K562 (cell line): ENCODE data around the gene RNF151. TPM values are rescaled to one million over a fixed set of nuclear protein-coding genes. Genes with fewer than 3 reads are reported as not detected.
A peak's percentile ranks its signal among the peaks of the same experiment; 100 is the strongest.

Experiments used
- CBX1 ChIP-seq: sonication (generic); IDR thresholded peaks from 2 replicates; pipeline ENCODE4 v1.6.1; 2016; ENCODE audit warnings: antibody characterized with exemption, low read depth, mild to moderate bottlenecking
- CSDE1 ChIP-seq, 2 experiments: fragments of 450-650 bp; IDR thresholded peaks; 2 replicates each; pipeline ENCODE4 v1.6.1; 2016; ENCODE audit warnings: mild to moderate bottlenecking in 1 of 2
- DDX20 ChIP-seq: fragments of 450-650 bp; IDR thresholded peaks from 2 replicates; pipeline ENCODE4 v1.6.1; 2016; ENCODE audit warnings: missing genetic modification characterization, low read depth, mild to moderate bottlenecking, missing compliant biosample characterization, moderate library complexity
- ETV6 ChIP-seq, 3 experiments: fragments of 150-350 bp in 1 of 3; sonication (generic) in 1 of 3; formaldehyde crosslinking in 1 of 3; IDR thresholded peaks; 2 replicates each; pipeline versions ENCODE4 v1.6.1 to v1.8.0; 2014 to 2022; ENCODE audit warnings: borderline replicate concordance in 2 of 3, low read depth in 2 of 3, antibody characterized with exemption in 1 of 3, low read length in 1 of 3, mild to moderate bottlenecking in 1 of 3, missing genetic modification reagents in 1 of 3
- EWSR1 ChIP-seq: fragments of 450-650 bp; IDR thresholded peaks from 2 replicates; pipeline ENCODE4 v1.6.1; 2018; ENCODE audit warnings: borderline replicate concordance, mild to moderate bottlenecking, low read depth, moderate library complexity; ENCODE audit not compliant: partially characterized antibody
- HNRNPL ChIP-seq: fragments of 200-400 bp; formaldehyde crosslinking; IDR thresholded peaks from 2 replicates; pipeline ENCODE4 v1.6.1; 2017; ENCODE audit warnings: low read depth, mild to moderate bottlenecking, low read length
- HNRNPUL1 ChIP-seq: fragments of 200-400 bp; formaldehyde crosslinking; IDR thresholded peaks from 2 replicates; pipeline ENCODE4 v1.6.1; 2017; ENCODE audit warnings: low read length
- ILF3 ChIP-seq: fragments of 450-650 bp; IDR thresholded peaks from 2 replicates; pipeline ENCODE4 v1.6.1; 2018; ENCODE audit warnings: antibody characterized with exemption, mild to moderate bottlenecking, moderate library complexity, borderline replicate concordance
- JUND ChIP-seq, 2 experiments: IDR thresholded peaks; 2 replicates in 1 of 2; 3 replicates in 1 of 2; pipeline ENCODE4 v1.6.1; 2011; ENCODE audit warnings: borderline replicate concordance in 2 of 2, low read depth in 2 of 2, low read length in 2 of 2, improper control_type of control experiment in 1 of 2, missing biosample characterization in 1 of 2, missing genetic modification characterization in 1 of 2, missing genetic modification reagents in 1 of 2
- KDM5B ChIP-seq: fragments of 200-600 bp; sonication (generic); IDR thresholded peaks from 2 replicates; pipeline ENCODE4 v1.6.1; 2012; ENCODE audit warnings: low read depth, mild to moderate bottlenecking, moderate library complexity, low read length, control low read depth, inconsistent platforms; ENCODE audit not compliant: insufficient replicate concordance
- NCOA1 ChIP-seq: fragments of 450-650 bp; IDR thresholded peaks from 2 replicates; pipeline ENCODE4 v1.6.1; 2016; ENCODE audit warnings: low read depth
- NCOA4 ChIP-seq: fragments of 450-650 bp; IDR thresholded peaks from 2 replicates; pipeline ENCODE4 v1.6.1; 2018; ENCODE audit warnings: mild to moderate bottlenecking; ENCODE audit not compliant: partially characterized antibody
- NR2C2 ChIP-seq, 2 experiments: fragments of 200-800 bp in 1 of 2; sonication (Bioruptor generic) in 1 of 2; sonication (generic) in 1 of 2; formaldehyde crosslinking in 1 of 2; IDR thresholded peaks; 2 replicates each; pipeline versions ENCODE4 v1.6.1 to v1.8.0; 2016 to 2022; ENCODE audit warnings: mild to moderate bottlenecking in 1 of 2, missing compliant biosample characterization in 1 of 2, missing genetic modification characterization in 1 of 2, missing genetic modification reagents in 1 of 2
- RB1 ChIP-seq: fragments of 450-650 bp; IDR thresholded peaks from 2 replicates; pipeline ENCODE4 v1.6.1; 2017; ENCODE audit warnings: low read depth, mild to moderate bottlenecking
- RFX7 ChIP-seq: fragments of 250-450 bp; sonication (Bioruptor Pico); IDR thresholded peaks from 2 replicates; pipeline ENCODE4 v1.5.1; 2021; ENCODE audit warnings: mild to moderate bottlenecking
- SUPT5H ChIP-seq: fragments of 450-650 bp; IDR thresholded peaks from 2 replicates; pipeline ENCODE4 v1.6.1; 2016
- THAP7 ChIP-seq: fragments of 250-450 bp; sonication (Bioruptor Pico); IDR thresholded peaks from 2 replicates; pipeline ENCODE4 v1.5.0; 2021
- ZBTB1 ChIP-seq: sonication (generic); formaldehyde crosslinking; IDR thresholded peaks from 2 replicates; pipeline ENCODE4 v1.8.1; 2023; ENCODE audit warnings: missing genetic modification reagents, low read depth, mild to moderate bottlenecking, borderline replicate concordance
- ZFP1 ChIP-seq: fragments of 450-650 bp; formaldehyde crosslinking; IDR thresholded peaks from 2 replicates; pipeline ENCODE4 v1.4.0; 2020; ENCODE audit warnings: mild to moderate bottlenecking, mixed read lengths
- ZFP36 ChIP-seq: fragments of 150-350 bp; IDR thresholded peaks from 2 replicates; pipeline ENCODE4 v1.6.1; 2018; ENCODE audit warnings: low read length, low read depth; ENCODE audit not compliant: partially characterized antibody
- ZNF174 ChIP-seq: fragments of 250-450 bp; sonication (Bioruptor Pico); IDR thresholded peaks from 2 replicates; pipeline ENCODE4 v1.4.0; 2020; ENCODE audit warnings: mild to moderate bottlenecking
- ZNF707 ChIP-seq: fragments of 250-450 bp; sonication (Bioruptor Pico); conservative IDR thresholded peaks from 2 replicates; pipeline ENCODE4 v1.8.0; 2022; ENCODE audit warnings: inconsistent platforms, mild to moderate bottlenecking, moderate library complexity
- polyA plus RNA-seq, 8 experiments: library from polyadenylated mRNA; depleted of rRNA in 4 of 8; stranded (reverse) in 5 of 8; unstranded in 3 of 8; fragments of >200 nt; fragmentation: Nextera tagmentation in 2 of 8; fragmentation: Illumina TruSeq in 1 of 8; extraction: Ambion mirVana in 2 of 8; extraction: Trizol in 1 of 8; gene quantifications; 2 replicates each; pipeline versions ENCODE4 v1.2.1 to v1.2.3, GENCODE V29; 2011 to 2014; ENCODE audit warnings: inconsistent platforms in 1 of 8, missing spikeins in 1 of 8
- total RNA-seq, 7 experiments: library from RNA; depleted of rRNA in 6 of 7; stranded (reverse); fragments of >200 nt in 6 of 7; fragmentation: Illumina TruSeq in 2 of 7; extraction: Trizol in 2 of 7; gene quantifications; 2 replicates each; pipeline versions ENCODE4 v1.2.1 to v1.2.3, GENCODE V29; 2011 to 2021; ENCODE audit warnings: low replicate concordance in 1 of 7
- TF ChIP-seq, protein P1 (sequence below): fragments of 250-450 bp; sonication (Bioruptor Pico); IDR thresholded peaks from 2 replicates; pipeline ENCODE4 v1.8.0; 2022; ENCODE audit warnings: moderate library complexity, mild to moderate bottlenecking, inconsistent platforms
- TF ChIP-seq, protein P2 (sequence below), 2 experiments: fragments of 450-650 bp in 1 of 2; sonication (generic) in 1 of 2; formaldehyde crosslinking; conservative IDR thresholded peaks; 2 replicates each; pipeline versions ENCODE4 v1.4.0 to v1.8.1; 2020 to 2022; ENCODE audit warnings: mild to moderate bottlenecking in 1 of 2, missing genetic modification reagents in 1 of 2

RNF151 gene
- total and polyA plus RNA-seq, 9 of the 15 experiments (the other 6 are each of a cell fraction or from before 2014, with no cell fraction given) = not detected

- TF ChIP-seq ILF3 = peak; percentile 90
- TF ChIP-seq THAP7 (CRISPR knock-in tag) = 0 out of 2 replicates have a peak, but pooled peaks have one; percentile 48
- peak; percentile 20 for TF ChIP-seq KDM5B
- no peak for TF ChIP-seq NCOA4
- no peak for TF ChIP-seq ZNF174 (CRISPR knock-in tag)
- TF ChIP-seq SUPT5H = peak; percentile 95
- TF ChIP-seq JUND (IDR thresholded peaks at IDR 0.05; ENCODE audit: borderline replicate concordance, low read depth, low read length) = no peak
- TF ChIP-seq JUND (tag; IDR thresholded peaks at IDR 0.05; ENCODE audit: borderline replicate concordance, low read depth, low read length) = no peak
- peak; percentile 6; the same call in 1 of the 2 replicates for TF ChIP-seq RB1
- TF ChIP-seq NCOA1 = no peak
- no peak for TF ChIP-seq CSDE1 (IDR thresholded peaks at IDR 0.05)
- TF ChIP-seq CBX1 = peak; percentile 39; the same call in 1 of the 2 replicates
- TF ChIP-seq, protein P1, sequence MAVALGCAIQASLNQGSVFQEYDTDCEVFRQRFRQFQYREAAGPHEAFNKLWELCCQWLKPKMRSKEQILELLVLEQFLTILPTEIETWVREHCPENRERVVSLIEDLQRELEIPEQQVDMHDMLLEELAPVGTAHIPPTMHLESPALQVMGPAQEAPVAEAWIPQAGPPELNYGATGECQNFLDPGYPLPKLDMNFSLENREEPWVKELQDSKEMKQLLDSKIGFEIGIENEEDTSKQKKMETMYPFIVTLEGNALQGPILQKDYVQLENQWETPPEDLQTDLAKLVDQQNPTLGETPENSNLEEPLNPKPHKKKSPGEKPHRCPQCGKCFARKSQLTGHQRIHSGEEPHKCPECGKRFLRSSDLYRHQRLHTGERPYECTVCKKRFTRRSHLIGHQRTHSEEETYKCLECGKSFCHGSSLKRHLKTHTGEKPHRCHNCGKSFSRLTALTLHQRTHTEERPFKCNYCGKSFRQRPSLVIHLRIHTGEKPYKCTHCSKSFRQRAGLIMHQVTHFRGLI (CRISPR knock-in tag) = no peak
- TF ChIP-seq, protein P2, sequence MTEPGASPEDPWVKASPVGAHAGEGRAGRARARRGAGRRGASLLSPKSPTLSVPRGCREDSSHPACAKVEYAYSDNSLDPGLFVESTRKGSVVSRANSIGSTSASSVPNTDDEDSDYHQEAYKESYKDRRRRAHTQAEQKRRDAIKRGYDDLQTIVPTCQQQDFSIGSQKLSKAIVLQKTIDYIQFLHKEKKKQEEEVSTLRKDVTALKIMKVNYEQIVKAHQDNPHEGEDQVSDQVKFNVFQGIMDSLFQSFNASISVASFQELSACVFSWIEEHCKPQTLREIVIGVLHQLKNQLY (CRISPR knock-in tag; conservative IDR thresholded peaks at IDR 0.05) = 0 out of 4 replicates have a peak, but pooled peaks of 1 of the 2 experiments have one; percentile 6
- TF ChIP-seq ZFP36 = no peak
- TF ChIP-seq RFX7 (CRISPR knock-in tag) = peak; percentile 79
- peak; percentile 93 for TF ChIP-seq EWSR1
- TF ChIP-seq NR2C2 (CRISPR knock-in tag; IDR thresholded peaks at IDR 0.05) = no peak
- no peak for TF ChIP-seq NR2C2 (tag; IDR thresholded peaks at IDR 0.05)
- TF ChIP-seq HNRNPUL1 = no peak; the same call in 1 of the 2 replicates
- TF ChIP-seq DDX20 (tag) = no peak
- TF ChIP-seq ZNF707 (CRISPR knock-in tag) = no peak
- TF ChIP-seq ZBTB1 (CRISPR knock-in tag) = no peak
- no peak for TF ChIP-seq ZFP1 (CRISPR knock-in tag)
- peak; percentile 83 for TF ChIP-seq HNRNPL
- TF ChIP-seq ETV6 (IDR thresholded peaks at IDR 0.05; ENCODE audit: borderline replicate concordance in 1 of 2, low read depth in 2 of 2, low read length in 1 of 2) = no peak; a peak in 1 of 4 replicates
- TF ChIP-seq ETV6 (CRISPR knock-in tag; IDR thresholded peaks at IDR 0.05; ENCODE audit: borderline replicate concordance) = no peak
These were observed 5.7 kb upstream of the RNF151 start (continued) for GRCh38 chr16:1960665-1961630.
